GM19438 (cell line): ENCODE measurements around the gene GRIK4.

Source experiments
- ATAC-seq: cut with Tn5 transposase; IDR thresholded peaks from one replicate; pipeline ENCODE4 v1.9.1; 2021; ENCODE audit warnings: low read depth; ENCODE audit not compliant: unreplicated experiment

Gene GRIK4

DNA sequence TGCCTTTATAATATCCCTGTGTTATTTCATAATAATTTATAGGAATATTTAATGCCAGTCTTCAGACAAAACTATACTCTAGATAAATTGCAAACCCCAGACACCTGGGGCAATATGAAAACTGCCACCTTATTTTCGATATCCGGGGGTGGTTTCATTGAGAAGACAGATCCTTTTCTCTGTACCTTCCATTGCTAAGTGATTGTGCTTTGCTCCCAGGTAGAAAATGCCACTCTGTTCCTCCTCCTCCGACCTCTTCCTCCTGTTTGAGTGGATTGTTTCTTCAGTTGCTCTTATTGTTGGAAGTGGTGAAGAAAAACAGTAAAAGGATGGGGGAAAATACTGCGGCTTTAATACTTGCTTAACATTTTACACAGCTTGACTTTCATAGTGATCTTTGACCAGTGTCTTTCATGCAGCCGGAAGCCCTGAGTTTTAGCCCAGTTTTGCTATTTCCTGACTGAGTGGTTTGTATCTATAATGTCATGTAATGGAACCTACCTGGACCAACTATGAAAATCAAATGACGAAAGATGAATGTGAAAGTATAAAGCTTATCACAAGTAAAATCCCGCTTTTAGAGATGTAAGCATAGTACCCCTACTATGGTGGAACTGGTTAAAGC is 5.6 kb upstream of the GRIK4 start:
- ATAC-seq, result no peak

DNA sequence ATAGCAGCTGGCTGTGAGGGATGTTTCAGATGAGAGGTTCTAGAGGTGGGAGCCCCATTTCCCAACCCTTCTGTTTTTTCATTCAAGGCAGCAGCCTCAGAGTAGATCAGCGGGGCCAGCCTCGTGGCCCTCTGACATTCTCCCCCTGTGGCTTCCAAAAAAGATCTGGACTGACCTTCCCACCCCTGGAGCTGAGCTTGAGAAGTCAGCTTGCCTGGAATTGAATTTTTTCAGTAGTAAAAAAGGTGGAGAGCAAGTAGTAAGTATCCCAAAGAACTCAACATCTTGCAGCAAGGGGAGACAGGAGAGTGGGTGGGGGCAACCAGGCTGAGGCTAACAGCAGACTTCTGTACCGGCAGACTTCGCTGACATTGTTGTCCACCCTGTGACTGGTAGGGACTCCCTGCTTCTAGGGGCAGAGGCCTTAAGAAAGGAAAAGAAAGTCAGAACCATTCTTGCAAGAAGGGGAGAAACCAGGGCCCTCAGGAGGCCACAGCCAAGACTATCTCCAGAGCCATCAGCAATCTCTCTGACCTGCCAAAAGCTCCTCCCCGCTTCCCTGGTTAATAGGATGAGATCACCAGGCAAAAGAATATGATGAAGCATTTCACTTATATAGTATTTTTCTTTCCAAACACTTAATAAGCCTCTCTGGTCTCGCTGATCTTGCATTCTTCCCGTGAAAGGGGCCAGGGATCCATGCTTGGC is 2.0 kb upstream of the GRIK4 start:
- no peak for ATAC-seq

DNA sequence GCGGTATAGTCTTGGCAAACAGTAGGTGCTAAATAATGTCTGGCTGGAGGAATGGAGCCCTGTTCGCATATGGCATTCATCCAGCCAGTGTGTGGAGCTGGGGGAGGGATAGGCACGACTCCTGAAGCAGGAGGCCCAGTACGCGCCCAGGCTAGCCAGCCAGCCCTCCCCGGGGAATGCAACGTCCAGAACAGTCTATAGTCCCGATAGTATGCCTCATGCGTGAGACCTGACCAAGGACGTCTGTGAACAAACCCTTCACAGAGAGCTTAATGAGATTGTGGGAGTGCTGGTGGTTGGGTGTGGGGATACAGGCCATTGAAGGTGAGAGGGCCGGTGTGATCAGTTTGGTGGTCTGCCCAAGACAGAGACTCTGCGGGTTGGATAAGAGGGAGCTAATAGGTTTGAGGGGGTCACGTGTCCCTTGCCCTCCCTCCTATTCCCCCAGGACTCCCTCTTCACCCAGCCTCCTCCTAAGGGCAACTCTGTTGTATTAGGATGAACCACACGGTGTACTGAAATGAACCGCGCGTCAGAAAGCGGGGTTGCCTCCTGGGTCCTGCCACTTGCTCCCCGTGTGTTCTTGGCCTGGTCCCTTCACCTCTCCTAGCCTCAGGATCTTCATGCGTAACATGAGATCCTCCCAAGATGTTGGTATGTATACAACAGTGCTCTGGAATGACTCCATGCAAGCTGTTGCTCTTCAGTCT is 987 bp upstream of the GRIK4 start:
- ATAC-seq, result no peak

DNA sequence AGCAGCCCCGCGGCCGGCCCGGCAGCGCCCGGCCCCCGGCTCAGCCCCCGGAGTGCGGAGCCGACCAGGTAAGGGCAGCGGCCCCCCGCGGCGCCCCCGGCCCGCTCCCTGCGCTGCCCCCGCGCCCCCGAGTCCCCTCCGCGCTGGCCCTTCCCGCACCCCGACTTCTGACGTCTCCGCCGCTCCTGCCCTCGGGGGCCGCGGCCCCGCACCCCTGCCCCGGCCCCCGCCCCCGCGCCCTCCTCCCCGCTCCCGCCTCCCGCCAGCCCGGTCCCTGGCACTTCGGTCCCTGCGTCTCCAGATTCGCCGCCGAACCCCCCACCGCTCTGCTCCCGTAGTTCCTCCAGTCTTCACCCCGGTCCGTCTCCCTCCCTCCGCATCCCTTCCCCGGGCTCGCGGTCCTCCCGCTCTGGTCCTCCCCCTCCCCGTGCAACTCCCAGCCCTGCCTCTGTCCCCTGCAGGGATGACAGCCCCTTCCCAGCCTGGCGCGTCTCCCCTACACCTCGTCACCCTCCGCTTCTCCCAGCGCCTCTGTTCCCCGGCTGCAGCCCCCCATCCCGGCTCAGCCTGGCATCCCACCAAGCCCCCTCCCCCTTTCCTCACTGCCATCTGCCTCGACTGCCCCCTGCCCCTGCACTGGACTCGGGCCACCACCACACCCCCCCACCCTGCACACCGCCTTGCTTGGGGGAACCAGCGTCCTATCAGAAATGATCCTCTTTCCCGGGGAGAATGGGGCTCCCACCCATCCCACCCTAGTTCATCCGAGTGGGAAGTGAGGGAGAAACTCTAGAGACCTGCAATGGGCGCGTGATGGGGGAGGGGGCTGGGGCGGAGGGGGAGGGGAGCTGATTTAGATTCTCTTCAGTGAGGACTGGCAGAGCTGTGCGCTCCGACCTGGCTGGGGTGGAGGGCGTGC is 531 bp downstream of the GRIK4 start:
- no peak for ATAC-seq

DNA sequence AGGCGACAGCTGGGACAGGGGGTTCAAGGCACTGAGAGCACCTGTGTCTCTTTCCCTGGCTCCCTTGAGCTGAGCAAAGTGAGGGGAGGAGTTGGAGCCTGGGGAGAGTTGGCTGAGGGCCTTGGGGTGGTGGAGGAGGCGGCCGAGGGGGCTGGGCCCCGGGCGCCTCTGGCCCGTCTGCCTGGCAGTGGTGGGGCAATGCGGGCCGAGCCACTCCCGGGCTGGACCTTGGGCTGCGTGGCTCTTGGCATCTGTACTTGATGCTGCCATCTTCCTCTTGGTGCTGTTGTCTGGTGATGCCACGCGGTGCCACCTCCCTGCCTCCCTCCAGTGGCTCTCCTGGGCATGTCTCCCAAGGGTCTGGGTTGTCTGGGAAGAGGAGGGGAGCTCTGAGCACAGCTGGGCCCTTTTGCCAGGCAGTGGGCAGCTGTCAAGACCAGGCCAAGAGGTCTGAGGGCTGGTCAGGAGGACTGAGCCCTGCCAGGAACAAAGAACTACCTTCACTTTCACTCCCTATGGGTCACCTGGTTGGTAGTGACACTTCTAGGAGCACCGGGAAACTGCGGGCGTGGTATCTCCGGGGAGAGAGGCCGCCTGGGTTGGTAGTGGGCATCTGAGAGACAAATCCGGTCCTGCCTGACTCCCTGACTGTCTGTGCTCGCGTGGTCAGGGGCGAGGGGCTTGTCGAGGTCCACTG is 1.3 kb downstream of the GRIK4 start:
- ATAC-seq, result no peak

DNA sequence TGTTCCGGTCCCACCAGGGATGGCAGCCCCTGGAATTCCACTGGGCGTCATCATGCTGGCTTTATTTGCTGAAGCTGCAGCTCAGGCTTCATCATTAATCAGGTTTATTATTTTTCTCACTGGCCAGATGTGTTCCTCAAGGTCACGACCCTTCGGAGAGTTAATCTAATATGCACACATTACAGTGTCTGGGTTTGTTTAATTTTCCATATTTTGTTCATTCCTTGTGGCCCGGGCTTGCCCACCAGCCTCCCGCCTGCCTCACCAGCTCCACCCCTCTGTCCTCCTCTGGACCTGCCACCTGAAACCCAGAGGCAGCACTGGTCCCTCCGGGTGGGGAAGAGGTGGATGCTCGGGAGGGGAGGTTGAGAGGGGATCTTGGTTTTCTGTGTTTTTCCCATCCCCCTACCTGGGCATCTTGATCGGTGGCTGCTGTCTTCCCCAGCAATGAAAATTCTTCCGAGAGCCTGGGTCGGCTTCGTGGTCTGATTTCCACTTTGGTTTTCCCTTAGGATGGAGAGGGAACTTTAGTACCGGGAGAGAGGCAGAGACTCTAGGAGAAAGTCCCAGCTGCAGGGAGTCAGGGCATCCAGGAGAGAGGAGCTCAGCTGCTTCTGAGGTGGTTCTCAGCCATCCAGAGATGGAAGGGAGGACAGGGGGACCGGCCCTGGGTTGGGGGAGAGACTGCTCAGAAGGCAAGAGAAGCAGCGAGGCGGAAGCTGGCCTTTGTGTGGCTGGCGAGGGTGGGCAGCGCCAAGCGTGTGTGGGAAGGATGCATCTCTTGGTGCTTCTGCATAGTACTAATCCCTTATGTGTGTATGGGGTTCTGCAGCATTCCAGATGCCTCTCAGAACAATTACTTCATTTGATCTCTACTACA is 2.1 kb downstream of the GRIK4 start:
- no peak for ATAC-seq

DNA sequence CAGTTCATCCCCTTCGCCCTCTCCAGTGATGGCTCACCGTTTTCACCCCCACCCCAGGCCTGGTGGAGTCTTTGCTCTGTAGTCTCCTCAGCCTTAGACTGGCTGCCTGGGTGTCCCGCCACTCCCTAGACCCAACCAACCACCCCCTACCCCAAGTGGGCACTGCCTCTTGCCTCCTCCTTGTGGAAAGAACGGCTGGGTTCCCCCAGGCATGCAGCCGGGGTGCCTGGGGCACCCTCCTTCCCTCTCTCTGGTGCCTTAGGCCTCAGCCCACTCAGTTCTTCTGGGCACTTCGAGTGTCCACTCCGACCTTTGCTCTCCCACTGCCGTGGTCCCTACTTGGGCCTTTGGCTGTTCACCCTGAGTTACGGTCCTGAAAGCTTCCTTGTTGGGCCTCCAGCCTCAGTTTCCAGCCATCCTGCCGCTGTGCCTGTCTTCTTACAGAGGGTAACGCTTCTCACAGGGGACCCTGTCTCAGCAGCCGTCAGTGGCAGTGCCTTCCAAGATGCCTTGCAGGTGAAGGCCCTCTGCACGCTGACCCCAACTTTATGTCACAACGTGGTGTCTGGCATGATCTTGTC is 3.1 kb downstream of the GRIK4 start:
- no peak for ATAC-seq

DNA sequence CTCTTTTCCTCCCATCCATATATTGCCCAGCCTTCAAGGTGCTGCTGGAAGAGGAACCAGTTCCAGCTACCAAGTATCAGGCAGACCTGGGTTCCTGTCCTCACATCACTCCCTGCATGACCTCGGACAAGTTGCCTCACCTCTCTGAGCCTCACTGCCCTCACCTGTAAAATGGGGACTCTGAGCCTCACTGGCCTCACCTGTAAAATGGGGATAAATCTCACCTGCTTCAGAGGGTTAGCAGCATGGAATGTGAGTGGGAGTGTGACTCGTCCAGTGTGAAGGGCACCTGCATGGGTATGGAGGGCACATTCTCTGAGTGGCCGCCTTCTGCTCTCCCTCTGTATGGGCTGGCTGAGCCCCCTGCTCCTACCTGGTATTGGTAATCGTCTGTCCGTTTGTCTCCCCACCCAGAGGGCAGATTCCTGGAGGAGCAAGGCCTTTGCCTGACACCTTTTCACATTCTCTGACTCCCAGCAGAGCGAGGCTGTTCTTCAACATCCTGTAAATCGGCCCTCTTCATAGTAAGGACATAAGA is 3.7 kb downstream of the GRIK4 start:
- no peak for ATAC-seq

DNA sequence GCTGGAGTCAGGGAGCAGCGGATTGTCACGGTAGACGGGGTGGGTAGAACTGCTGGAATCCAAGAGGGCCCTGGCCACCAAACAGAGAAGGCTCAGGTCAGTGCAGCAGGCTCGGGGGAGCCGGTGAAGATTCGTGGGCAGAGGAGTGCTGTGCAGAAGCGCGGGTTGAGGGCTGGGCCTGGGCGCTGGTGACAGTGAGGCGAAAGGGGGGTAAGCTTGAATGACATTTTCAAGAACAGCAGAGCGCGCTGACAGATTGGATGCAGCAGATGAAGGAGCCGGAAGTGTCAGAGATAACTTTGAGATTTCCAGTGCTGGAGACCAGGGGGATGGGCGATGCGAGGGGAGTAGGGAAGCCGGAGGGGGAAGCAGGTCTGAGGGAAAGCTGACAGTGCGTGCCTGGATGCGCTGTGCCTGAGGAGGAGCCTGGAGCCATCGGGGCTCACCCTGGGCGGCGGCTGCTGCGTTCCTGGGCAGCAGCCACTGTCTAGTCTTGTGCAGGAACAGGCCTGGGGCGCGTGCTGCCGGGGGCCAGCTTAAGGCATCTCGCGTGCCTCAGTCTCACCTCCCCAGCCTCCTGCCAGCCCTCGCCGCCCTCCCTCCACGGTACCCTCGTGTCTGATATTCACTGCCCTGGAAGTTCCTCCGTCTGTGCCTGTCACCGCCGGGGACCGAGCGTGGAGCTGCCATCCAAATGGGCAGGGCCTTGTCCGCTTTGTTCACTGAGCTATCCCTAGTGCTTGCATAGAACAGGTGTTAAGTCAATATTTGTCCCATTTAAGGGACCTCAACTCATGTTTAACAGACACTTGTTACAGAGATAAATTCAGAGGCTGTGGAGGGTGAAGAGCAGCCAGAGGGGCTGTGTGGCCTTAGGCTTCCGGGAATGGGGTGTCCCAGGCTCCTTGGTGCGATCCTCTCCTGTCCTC is 5.2 kb downstream of the GRIK4 start:
- no peak for ATAC-seq

DNA sequence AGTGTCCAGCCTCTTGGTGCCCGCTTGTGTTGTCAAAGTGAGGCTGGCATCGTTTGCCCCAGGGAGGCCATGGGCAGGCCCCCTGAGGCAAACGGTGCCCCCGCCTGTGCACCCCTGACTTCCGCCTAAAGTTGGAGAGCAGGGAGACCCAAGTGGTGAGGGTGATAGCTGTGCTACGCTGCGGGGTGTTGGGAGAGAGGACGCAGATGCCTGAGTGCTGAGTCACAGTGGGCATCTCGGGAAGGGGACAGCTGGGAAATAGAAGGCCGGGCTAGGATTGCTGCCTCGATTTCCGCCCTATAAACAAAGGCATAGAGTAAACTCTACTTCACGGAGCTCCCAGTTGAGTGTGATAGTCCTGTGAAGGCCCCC is 5.8 kb downstream of the GRIK4 start:
- ATAC-seq, result no peak

DNA sequence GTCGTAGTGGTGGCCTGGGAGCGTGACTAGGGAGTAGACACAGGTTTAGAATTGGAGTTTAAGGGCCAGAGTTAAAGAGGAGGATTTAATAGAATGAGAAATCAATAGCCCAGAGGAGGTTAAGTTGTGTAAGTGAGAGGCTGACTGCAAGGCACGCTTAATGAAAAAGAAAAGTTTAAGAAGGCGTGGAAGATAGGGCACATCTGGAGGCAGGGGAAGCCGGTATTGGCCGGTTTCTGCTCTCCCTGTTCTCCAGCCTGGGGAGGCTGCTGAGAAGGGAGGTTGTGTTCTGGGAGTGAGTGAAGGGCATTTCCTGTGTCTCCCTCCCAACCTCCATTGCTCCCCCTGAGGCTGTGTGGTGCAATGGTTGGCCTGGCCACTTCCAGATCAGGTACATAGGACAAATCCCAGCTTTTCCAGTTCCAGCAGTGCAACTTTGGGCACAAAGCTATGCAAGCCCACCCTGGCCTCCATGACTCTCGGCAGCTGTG is 6.3 kb downstream of the GRIK4 start:
- no peak for ATAC-seq

DNA sequence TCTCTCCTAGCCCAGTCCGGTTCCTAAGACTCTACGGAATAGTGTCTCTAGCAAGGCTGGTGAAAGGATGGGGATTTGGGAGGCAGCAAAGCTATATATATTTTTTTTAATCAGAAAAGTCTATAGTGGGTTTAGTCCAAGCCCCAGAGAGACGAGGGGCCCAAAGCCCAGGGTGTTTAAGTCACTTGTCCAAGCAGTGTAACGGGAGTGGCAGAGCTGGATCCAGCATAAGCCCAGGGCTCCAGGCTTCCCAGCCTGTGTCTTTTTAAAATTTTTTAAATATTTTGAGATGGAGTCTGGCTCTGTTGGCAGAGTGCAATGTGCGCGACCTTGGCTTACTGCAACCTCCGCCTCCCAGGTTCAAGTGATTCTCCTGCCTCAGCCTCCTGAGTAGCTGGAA is 6.8 kb downstream of the GRIK4 start:
- ATAC-seq, result no peak

DNA sequence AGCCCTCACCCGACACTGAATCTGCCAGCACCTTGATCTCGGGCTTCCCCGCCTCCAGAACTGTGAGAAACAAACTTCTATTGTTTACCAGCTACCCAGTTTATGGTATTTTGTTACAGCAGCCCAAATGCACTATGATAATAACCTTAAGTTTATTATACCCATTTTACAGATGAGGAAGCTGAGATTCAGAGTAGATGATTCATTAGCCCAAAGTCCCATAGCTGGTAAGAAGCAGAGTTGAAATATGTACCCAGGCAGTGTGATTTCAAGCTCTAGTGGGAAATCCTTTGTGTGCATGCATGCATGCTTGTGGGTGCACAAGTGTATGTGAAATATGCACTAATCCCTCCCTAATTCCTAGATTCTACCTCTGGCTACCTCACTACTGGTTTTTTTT is 7.9 kb downstream of the GRIK4 start:
- ATAC-seq, result no peak

DNA sequence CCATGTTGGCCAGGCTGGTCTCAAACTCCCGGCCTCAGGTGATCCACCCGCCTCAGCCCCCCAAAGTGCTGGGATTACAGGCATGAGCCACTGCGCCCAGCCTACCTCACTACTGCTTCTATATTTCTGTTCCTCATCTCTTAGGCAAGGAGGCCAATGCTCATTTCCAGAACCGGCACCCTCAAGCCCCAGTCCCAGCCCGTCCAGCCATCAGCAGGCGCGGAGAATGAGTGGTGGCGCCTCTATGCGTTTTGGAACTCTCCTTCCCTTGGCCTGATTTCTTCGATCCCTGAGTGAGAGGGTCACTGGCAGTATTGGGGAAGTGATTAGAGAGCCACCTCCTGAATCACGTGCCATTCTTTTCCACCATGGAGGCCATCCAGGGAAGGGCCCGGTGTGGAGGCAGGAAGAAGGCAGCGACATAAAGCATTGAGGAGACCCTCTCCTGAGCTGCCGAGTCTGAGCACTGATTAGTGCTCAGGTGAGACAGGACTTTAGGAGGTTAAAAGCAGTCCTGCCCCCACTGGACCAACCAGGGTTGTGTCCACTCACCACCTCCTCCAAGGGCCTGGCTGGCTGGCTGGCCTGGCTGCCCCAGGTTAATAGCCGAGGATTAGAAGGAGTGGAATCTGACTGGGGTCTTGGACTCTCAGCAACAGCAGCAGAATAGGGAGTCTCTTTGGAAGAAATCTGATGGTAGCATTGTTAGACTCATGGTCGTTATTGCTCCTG is 8.7 kb downstream of the GRIK4 start:
- ATAC-seq, result no peak

DNA sequence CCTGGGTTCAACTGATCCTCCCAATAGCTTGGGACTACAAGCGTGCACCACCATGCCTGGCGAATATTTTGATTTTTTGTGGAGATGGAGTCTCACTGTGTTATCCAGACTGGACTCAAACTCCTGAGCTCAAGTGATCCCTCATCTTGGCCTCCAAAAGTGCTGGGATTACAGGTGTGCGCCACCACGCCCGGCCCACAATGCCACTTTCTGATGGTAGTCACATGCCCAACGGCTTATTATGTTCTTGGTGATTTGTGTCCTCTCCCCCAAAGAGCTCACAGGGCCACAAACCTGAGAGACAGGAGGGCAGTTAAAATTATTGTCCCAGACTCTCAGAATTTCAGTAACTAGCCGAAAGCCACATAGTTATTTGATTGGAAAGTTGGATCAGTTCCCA is 9.6 kb downstream of the GRIK4 start:
- ATAC-seq, result no peak

DNA sequence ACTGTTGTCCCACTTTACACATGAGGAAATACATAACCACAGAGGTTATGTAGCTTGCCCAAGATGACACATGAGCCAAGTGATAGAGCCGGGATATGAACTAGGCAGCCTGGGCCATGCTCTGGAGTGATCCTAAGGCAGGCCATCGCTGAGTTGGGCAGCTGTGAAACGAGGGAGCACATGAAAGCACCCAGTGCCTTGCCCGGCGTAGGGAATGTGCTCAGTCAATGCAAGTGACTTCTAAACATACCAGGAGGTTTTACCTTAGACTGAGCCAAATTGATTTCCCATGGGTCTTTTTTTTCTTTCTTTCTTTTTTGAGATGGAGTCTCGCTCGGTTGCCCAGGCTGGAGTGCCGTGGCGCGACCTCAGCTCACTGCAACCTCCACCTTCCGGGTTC is 10.5 kb downstream of the GRIK4 start:
- no peak for ATAC-seq

DNA sequence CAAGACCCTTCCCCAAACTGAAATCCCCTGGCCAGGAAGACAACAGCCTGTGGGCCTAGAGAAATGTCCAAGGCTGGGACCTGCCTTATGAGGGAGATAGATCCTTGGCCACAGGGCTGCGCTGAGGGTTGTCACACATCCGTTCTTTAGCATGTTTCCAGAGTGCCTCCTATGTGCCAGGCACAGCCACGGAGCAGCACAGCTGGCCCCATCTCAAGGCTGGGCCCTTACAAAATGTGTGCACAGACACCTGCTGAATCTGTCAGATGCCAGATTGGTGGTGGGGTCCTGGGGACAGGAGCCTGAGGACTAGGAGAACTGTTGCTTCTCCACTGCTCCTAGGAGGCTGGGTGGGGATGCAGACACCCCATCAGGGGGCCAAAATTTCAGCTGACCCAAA is 11.2 kb downstream of the GRIK4 start:
- ATAC-seq, result no peak
